ENCODE data around the gene KCTD17.

The KCTD17 gene

GRCh38 chr22:37083914-37084313 is 32.4 kb downstream of the KCTD17 start:
- Histone ChIP-seq H3K27ac (ENCODE audit: low read depth, low read length) (no peak overlapping the region), H3K27me3 (ENCODE audit: control insufficient read depth in 5 of 5, insufficient read depth in 4 of 5, low read length in 5 of 5) (peaks cover 13 to 37% (median 25%) of the 10 kb centered on the region in 5 donors)

DNA sequence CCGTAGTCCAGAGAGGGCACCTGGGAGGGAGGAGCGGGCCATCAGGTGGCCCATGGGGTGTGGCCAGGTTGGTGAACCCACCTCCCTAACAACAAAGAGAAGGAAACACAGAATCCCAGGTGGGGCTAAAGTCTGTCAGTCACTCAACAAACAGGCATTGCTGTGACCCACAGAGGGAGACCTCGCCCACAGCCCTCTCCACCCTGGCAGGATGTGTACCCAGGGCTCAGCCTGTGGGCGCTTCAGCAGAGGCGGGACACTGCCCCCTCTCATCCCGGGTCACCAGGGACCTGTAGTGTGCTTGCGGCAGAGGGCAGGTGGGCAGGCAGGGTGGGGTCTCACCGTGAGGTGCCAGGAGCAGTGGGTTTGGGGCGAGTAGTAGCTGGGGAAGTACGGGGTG is 32.8 kb downstream of the KCTD17 start:
- peaks cover 13 to 37% (median 29%) of the 10 kb centered on the region in 5 donors for H3K27me3 ChIP-seq (ENCODE audit: control insufficient read depth in 5 of 5, insufficient read depth in 4 of 5, low read length in 5 of 5)
- H3K9me3 ChIP-seq (ENCODE audit: control insufficient read depth in 5 of 5, low read length in 5 of 5): peaks cover 0 to 2% (median 0%) of the 10 kb centered on the region in 5 donors

More at GRCh38 chr22:37083914-37084313, 32.4 kb downstream of the KCTD17 start:
- Histone ChIP-seq H3K4me3 (ENCODE audit: low read depth in 1 of 5, low read length in 5 of 5) (no peak overlapping the region), H3K36me3 (ENCODE audit: control insufficient read depth in 5 of 5, insufficient read depth in 5 of 5, low read length in 5 of 5) (no peaks in the 10 kb centered on the region), H3K9ac (ENCODE audit: low read length in 5 of 5) (no peak overlapping the region), H3K4me1 (ENCODE audit: control insufficient read depth in 5 of 5, insufficient read depth in 5 of 5, low read length in 5 of 5) (peaks cover 0 to 14% (median 0%) of the 10 kb centered on the region in 5 donors), H3K9me3 (ENCODE audit: control insufficient read depth in 5 of 5, low read length in 5 of 5) (peaks cover 0 to 2% (median 0%) of the 10 kb centered on the region in 5 donors)

DNA sequence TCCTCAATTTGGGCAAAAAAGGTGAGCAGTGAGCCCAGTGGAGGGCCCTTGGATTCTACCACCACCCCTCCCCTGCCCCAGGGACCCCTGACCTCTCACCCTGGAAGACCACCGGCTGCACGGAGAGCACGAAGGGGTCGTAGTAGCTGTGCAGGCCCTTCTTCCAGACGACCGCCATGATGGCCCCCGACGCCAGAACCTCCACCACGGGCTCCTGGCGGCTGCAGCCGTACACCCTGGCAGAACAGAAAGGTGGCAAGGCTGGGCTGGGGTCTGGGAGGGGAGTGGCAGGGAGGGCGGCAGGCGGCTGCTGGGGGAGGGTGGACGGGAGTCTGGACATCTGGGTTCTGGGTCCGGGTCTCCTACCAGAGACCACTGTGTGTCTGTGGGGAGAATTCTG is 34.6 kb downstream of the KCTD17 start:
- Histone ChIP-seq H3K9ac (ENCODE audit: low read length in 5 of 5) (no peak overlapping the region), H3K4me3 (ENCODE audit: low read depth in 1 of 5, low read length in 5 of 5) (no peak overlapping the region), H3K4me1 (ENCODE audit: control insufficient read depth in 5 of 5, insufficient read depth in 5 of 5, low read length in 5 of 5) (no peaks in the 10 kb centered on the region), H3K27ac (ENCODE audit: low read depth, low read length) (no peak overlapping the region), H3K9me3 (ENCODE audit: control insufficient read depth in 5 of 5, low read length in 5 of 5) (peaks cover 0 to 2% (median 0%) of the 10 kb centered on the region in 5 donors), H3K36me3 (ENCODE audit: control insufficient read depth in 5 of 5, insufficient read depth in 5 of 5, low read length in 5 of 5) (no peaks in the 10 kb centered on the region), H3K27me3 (ENCODE audit: control insufficient read depth in 5 of 5, insufficient read depth in 4 of 5, low read length in 5 of 5) (peaks cover 13 to 33% (median 32%) of the 10 kb centered on the region in 5 donors)

More for the DNA sequence above, 32.8 kb downstream of the KCTD17 start:
- Histone ChIP-seq H3K27ac (ENCODE audit: low read depth, low read length) (no peak overlapping the region), H3K36me3 (ENCODE audit: control insufficient read depth in 5 of 5, insufficient read depth in 5 of 5, low read length in 5 of 5) (no peaks in the 10 kb centered on the region), H3K4me1 (ENCODE audit: control insufficient read depth in 5 of 5, insufficient read depth in 5 of 5, low read length in 5 of 5) (peaks cover 0 to 10% (median 0%) of the 10 kb centered on the region in 5 donors), H3K4me3 (ENCODE audit: low read depth in 1 of 5, low read length in 5 of 5) (no peak overlapping the region), H3K9ac (ENCODE audit: low read length in 5 of 5) (no peak overlapping the region)

DNA sequence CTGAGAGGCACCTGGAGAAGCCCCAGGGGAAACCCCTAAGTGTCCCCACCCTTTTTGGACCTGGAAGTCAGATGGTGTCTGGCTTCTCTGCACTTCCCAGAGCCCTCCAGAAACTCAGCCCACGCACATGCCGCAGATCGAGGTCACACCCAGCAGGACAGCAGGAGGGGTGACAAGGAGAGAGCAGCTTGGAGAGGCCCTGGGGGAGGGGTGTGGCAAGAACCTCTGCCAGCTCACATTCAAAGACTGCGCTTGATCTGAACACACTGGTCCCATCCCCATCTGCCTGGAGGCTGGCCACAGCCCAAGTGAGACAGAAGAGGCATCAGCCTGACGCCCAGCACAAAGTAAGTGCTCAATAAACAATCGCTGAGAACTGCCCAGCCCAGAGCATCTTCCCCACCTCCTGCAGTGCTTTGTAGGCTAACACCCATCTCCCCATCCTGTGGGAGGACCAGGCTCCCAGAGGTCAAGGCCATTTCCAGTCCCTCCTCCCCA is 36.6 kb downstream of the KCTD17 start:
- no peaks in the 10 kb centered on the region for H3K36me3 ChIP-seq (ENCODE audit: control insufficient read depth in 5 of 5, insufficient read depth in 5 of 5, low read length in 5 of 5)
- H3K27ac ChIP-seq (ENCODE audit: low read depth, low read length): no peak overlapping the region
- H3K4me1 ChIP-seq (ENCODE audit: control insufficient read depth in 5 of 5, insufficient read depth in 5 of 5, low read length in 5 of 5): no peaks in the 10 kb centered on the region
- peaks cover 13 to 37% (median 32%) of the 10 kb centered on the region in 5 donors for H3K27me3 ChIP-seq (ENCODE audit: control insufficient read depth in 5 of 5, insufficient read depth in 4 of 5, low read length in 5 of 5)
- H3K9me3 ChIP-seq (ENCODE audit: control insufficient read depth in 5 of 5, low read length in 5 of 5): peaks cover 0 to 2% (median 0%) of the 10 kb centered on the region in 5 donors
- no peak overlapping the region for H3K4me3 ChIP-seq (ENCODE audit: low read depth in 1 of 5, low read length in 5 of 5)
- H3K9ac ChIP-seq (ENCODE audit: low read length in 5 of 5): no peak overlapping the region

- H3K9ac ChIP-seq (ENCODE audit: low read length in 5 of 5): no peak overlapping the region
- no peak overlapping the region for H3K4me3 ChIP-seq (ENCODE audit: low read depth in 1 of 5, low read length in 5 of 5)
- no peaks in the 10 kb centered on the region for H3K36me3 ChIP-seq (ENCODE audit: control insufficient read depth in 5 of 5, insufficient read depth in 5 of 5, low read length in 5 of 5)
- no peaks in the 10 kb centered on the region for H3K4me1 ChIP-seq (ENCODE audit: control insufficient read depth in 5 of 5, insufficient read depth in 5 of 5, low read length in 5 of 5)
- no peak overlapping the region for H3K27ac ChIP-seq (ENCODE audit: low read depth, low read length)
- peaks cover 13 to 37% (median 32%) of the 10 kb centered on the region in 5 donors for H3K27me3 ChIP-seq (ENCODE audit: control insufficient read depth in 5 of 5, insufficient read depth in 4 of 5, low read length in 5 of 5)
- peaks cover 0 to 2% (median 0%) of the 10 kb centered on the region in 5 donors for H3K9me3 ChIP-seq (ENCODE audit: control insufficient read depth in 5 of 5, low read length in 5 of 5)
Observed at GRCh38 chr22:37088750-37089408, 37.3 kb downstream of the KCTD17 start.

DNA sequence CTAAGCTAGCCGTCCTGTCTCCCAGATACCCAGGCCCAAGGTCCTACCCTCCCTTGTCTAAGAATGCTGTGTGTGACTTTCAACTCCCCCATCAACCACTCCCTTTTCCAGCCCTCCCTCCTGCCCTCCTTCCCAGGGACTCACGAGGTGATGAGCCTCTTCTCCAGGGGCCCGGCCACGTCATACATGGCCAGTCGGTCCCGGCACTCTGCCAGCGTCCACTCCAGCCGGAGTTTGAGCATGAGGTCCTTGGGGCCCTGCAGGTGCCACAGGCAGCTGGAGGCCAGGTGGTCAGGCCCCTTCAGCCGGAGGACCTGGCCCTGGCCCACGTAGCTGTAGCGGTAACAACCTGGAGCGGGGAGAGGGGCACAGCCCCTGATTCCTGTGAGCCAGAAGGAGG is 37.9 kb downstream of the KCTD17 start:
- Histone ChIP-seq H3K4me1 (ENCODE audit: control insufficient read depth in 5 of 5, insufficient read depth in 5 of 5, low read length in 5 of 5) (no peaks in the 10 kb centered on the region), H3K4me3 (ENCODE audit: low read depth in 1 of 5, low read length in 5 of 5) (no peak overlapping the region), H3K27me3 (ENCODE audit: control insufficient read depth in 5 of 5, insufficient read depth in 4 of 5, low read length in 5 of 5) (peaks cover 13 to 35% (median 33%) of the 10 kb centered on the region in 5 donors), H3K9ac (ENCODE audit: low read length in 5 of 5) (no peak overlapping the region), H3K36me3 (ENCODE audit: control insufficient read depth in 5 of 5, insufficient read depth in 5 of 5, low read length in 5 of 5) (no peaks in the 10 kb centered on the region), H3K9me3 (ENCODE audit: control insufficient read depth in 5 of 5, low read length in 5 of 5) (peaks cover 0 to 2% (median 0%) of the 10 kb centered on the region in 5 donors), H3K27ac (ENCODE audit: low read depth, low read length) (no peak overlapping the region)

DNA sequence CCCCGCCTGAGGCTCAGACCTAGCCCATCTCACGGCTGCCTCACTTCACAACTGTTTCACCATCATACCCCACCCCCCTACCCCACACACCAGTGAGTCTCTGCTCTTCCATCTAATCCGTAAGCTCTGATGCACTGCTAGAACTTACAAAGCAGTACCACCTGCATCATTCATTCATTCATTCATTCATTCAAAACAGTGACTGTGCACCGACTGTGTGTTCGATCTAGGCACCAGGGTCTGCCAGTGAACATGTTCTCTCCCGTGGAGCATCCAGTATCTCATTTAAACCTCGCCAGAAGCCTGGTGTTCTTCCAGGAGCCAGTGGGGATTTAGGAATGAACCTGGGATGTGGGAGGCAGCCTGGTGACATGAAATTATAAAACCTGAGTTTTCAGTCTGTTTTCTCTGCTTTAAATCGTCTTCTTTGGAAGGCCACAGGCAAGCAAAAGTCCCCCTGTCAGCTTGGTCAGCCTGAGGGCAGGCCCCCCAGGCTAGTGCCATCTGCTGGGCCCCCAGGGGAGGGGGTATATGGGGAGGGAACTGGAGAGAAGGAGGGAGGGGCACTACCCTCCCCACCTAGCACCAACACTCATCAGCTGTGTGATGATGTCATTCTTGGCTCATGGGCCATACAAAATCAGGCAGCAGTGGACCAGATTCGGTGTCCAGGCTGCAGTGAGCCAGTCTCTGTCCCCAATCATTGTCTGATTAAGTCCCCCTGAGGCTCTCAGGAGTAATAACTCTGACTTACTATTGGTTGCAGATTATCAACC is 39.6 kb downstream of the KCTD17 start:
- no peak overlapping the region for H3K27ac ChIP-seq (ENCODE audit: low read depth, low read length)
- H3K4me3 ChIP-seq (ENCODE audit: low read depth in 1 of 5, low read length in 5 of 5): no peak overlapping the region
- H3K36me3 ChIP-seq (ENCODE audit: control insufficient read depth in 5 of 5, insufficient read depth in 5 of 5, low read length in 5 of 5): no peaks in the 10 kb centered on the region
- no peak overlapping the region for H3K9ac ChIP-seq (ENCODE audit: low read length in 5 of 5)
- H3K4me1 ChIP-seq (ENCODE audit: control insufficient read depth in 5 of 5, insufficient read depth in 5 of 5, low read length in 5 of 5): no peaks in the 10 kb centered on the region
- peaks cover 24 to 39% (median 24%) of the 10 kb centered on the region in 5 donors for H3K27me3 ChIP-seq (ENCODE audit: control insufficient read depth in 5 of 5, insufficient read depth in 4 of 5, low read length in 5 of 5)
- H3K9me3 ChIP-seq (ENCODE audit: control insufficient read depth in 5 of 5, low read length in 5 of 5): no peaks in the 10 kb centered on the region

- Histone ChIP-seq H3K4me3 (ENCODE audit: low read depth in 1 of 5, low read length in 5 of 5) (no peak overlapping the region), H3K36me3 (ENCODE audit: control insufficient read depth in 5 of 5, insufficient read depth in 5 of 5, low read length in 5 of 5) (no peaks in the 10 kb centered on the region), H3K9ac (ENCODE audit: low read length in 5 of 5) (no peak overlapping the region), H3K4me1 (ENCODE audit: control insufficient read depth in 5 of 5, insufficient read depth in 5 of 5, low read length in 5 of 5) (no peaks in the 10 kb centered on the region), H3K27me3 (ENCODE audit: control insufficient read depth in 5 of 5, insufficient read depth in 4 of 5, low read length in 5 of 5) (peaks cover 21 to 42% (median 33%) of the 10 kb centered on the region in 5 donors), H3K9me3 (ENCODE audit: control insufficient read depth in 5 of 5, low read length in 5 of 5) (no peaks in the 10 kb centered on the region), H3K27ac (ENCODE audit: low read depth, low read length) (no peak overlapping the region)
Observed at GRCh38 chr22:37091994-37092393, 40.5 kb downstream of the KCTD17 start.

- Histone ChIP-seq H3K27me3 (ENCODE audit: control insufficient read depth in 5 of 5, insufficient read depth in 4 of 5, low read length in 5 of 5) (peaks cover 21 to 42% (median 33%) of the 10 kb centered on the region in 5 donors), H3K9ac (ENCODE audit: low read length in 5 of 5) (no peak overlapping the region), H3K36me3 (ENCODE audit: control insufficient read depth in 5 of 5, insufficient read depth in 5 of 5, low read length in 5 of 5) (no peaks in the 10 kb centered on the region), H3K4me3 (ENCODE audit: low read depth in 1 of 5, low read length in 5 of 5) (no peak overlapping the region), H3K9me3 (ENCODE audit: control insufficient read depth in 5 of 5, low read length in 5 of 5) (no peaks in the 10 kb centered on the region), H3K4me1 (ENCODE audit: control insufficient read depth in 5 of 5, insufficient read depth in 5 of 5, low read length in 5 of 5) (no peaks in the 10 kb centered on the region), H3K27ac (ENCODE audit: low read depth, low read length) (no peak overlapping the region)
Observed at GRCh38 chr22:37092997-37093396, 41.5 kb downstream of the KCTD17 start.

DNA sequence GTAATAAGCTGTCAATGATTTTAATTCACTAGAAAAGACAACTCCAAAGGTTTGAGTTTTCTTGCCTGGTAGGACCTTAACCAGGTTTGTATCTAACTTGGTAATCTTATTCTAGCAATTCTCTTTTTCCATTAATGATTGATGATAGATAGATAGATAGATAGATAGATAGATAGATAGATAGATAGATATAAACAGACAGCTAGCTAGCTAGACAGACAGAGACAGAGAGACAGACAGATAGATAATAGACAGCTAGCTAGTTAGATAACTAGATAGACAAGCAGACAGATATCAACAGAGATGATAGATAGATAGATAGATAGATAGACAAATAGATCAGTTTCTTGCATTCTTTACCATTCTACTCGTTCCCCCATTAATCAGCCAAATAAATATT is 42.7 kb downstream of the KCTD17 start:
- Histone ChIP-seq H3K4me3 (ENCODE audit: low read depth in 1 of 5, low read length in 5 of 5) (no peak overlapping the region), H3K4me1 (ENCODE audit: control insufficient read depth in 5 of 5, insufficient read depth in 5 of 5, low read length in 5 of 5) (no peaks in the 10 kb centered on the region), H3K36me3 (ENCODE audit: control insufficient read depth in 5 of 5, insufficient read depth in 5 of 5, low read length in 5 of 5) (no peaks in the 10 kb centered on the region), H3K27me3 (ENCODE audit: control insufficient read depth in 5 of 5, insufficient read depth in 4 of 5, low read length in 5 of 5) (peaks cover 17 to 48% (median 32%) of the 10 kb centered on the region in 5 donors), H3K9ac (ENCODE audit: low read length in 5 of 5) (no peak overlapping the region), H3K9me3 (ENCODE audit: control insufficient read depth in 5 of 5, low read length in 5 of 5) (no peaks in the 10 kb centered on the region), H3K27ac (ENCODE audit: low read depth, low read length) (no peak overlapping the region)
